ENCODE data around the gene PBX3. TPM values are rescaled to one million over a fixed set of nuclear protein-coding genes. Genes with fewer than 3 reads are reported as not detected.

The PBX3 gene
- total and polyA plus RNA-seq, 4 donors, result 7.3 to 18.9 (median 11.1) TPM

GRCh38 chr9:125943831-125944230, 196.7 kb downstream of the PBX3 start:
- no peak for DNase-seq (ENCODE audit: low spot score)
- H3K27ac ChIP-seq (ENCODE audit: low read depth in 1 of 2, low read length in 2 of 2), result no peak overlapping the region
- no peaks in the 10 kb centered on the region for H3K27me3 ChIP-seq (ENCODE audit: control insufficient read depth in 4 of 4, insufficient read depth in 4 of 4, low read length in 3 of 4)
- no peak for TF ChIP-seq HNF4G (IDR thresholded peaks at IDR 0.05)
- no peak for TF ChIP-seq FOXA1 (IDR thresholded peaks at IDR 0.05)
- TF ChIP-seq CTCF (IDR thresholded peaks at IDR 0.05; ENCODE audit: low read depth, low read length, missing input control), result no peak
- no peak for TF ChIP-seq NR2F2 (IDR thresholded peaks at IDR 0.05)
- TF ChIP-seq HNF4A (conservative IDR thresholded peaks at IDR 0.05), result no peak
- no peak for TF ChIP-seq ATF3 (IDR thresholded peaks at IDR 0.05)
- TF ChIP-seq RAD21 (IDR thresholded peaks at IDR 0.05), result no peak
- no peak for TF ChIP-seq REST (IDR thresholded peaks at IDR 0.05)
- no peak for TF ChIP-seq RXRA (IDR thresholded peaks at IDR 0.05)
- TF ChIP-seq SP1 (IDR thresholded peaks at IDR 0.05), result no peak
- H3K4me1 ChIP-seq (ENCODE audit: control insufficient read depth in 4 of 4, insufficient read depth in 4 of 4, low read length in 3 of 4), result no peaks in the 10 kb centered on the region
- no peak overlapping the region for H3K4me3 ChIP-seq (ENCODE audit: low read depth in 1 of 3, low read length in 3 of 3)
- no peaks in the 10 kb centered on the region for H3K36me3 ChIP-seq (ENCODE audit: control insufficient read depth in 4 of 4, insufficient read depth in 3 of 4, low read depth in 1 of 4, low read length in 3 of 4)
- peaks cover 0 to 5% (median 0%) of the 10 kb centered on the region in 4 donors for H3K9me3 ChIP-seq (ENCODE audit: control insufficient read depth in 4 of 4, low read length in 3 of 4)
- 91% methylated on average over 2 of the region's 2 CpGs for WGBS
- H3K9ac ChIP-seq (ENCODE audit: low read depth in 1 of 2, low read length in 2 of 2), result no peak overlapping the region

- H3K4me3 ChIP-seq (ENCODE audit: low read depth in 1 of 3, low read length in 3 of 3), result no peak overlapping the region
- no peak overlapping the region for H3K9ac ChIP-seq (ENCODE audit: low read depth in 1 of 2, low read length in 2 of 2)
- TF ChIP-seq HNF4A (conservative IDR thresholded peaks at IDR 0.05) (no peak), YY1 (IDR thresholded peaks at IDR 0.05) (no peak), MAX (IDR thresholded peaks at IDR 0.05) (no peak), CTCF (IDR thresholded peaks at IDR 0.05; ENCODE audit: low read depth, low read length, missing input control) (no peak), SP1 (IDR thresholded peaks at IDR 0.05) (no peak), REST (IDR thresholded peaks at IDR 0.05) (no peak)
- no peak for DNase-seq (ENCODE audit: low spot score)
- no peak overlapping the region for H3K27ac ChIP-seq (ENCODE audit: low read depth in 1 of 2, low read length in 2 of 2)
- no peaks in the 10 kb centered on the region for H3K36me3 ChIP-seq (ENCODE audit: control insufficient read depth in 4 of 4, insufficient read depth in 3 of 4, low read depth in 1 of 4, low read length in 3 of 4)
- H3K27me3 ChIP-seq (ENCODE audit: control insufficient read depth in 4 of 4, insufficient read depth in 4 of 4, low read length in 3 of 4), result no peaks in the 10 kb centered on the region
- peaks cover 0 to 5% (median 0%) of the 10 kb centered on the region in 4 donors for H3K9me3 ChIP-seq (ENCODE audit: control insufficient read depth in 4 of 4, low read length in 3 of 4)
- H3K4me1 ChIP-seq (ENCODE audit: control insufficient read depth in 4 of 4, insufficient read depth in 4 of 4, low read length in 3 of 4), result peaks cover 0 to 4% (median 0%) of the 10 kb centered on the region in 4 donors
Observed at GRCh38 chr9:125946397-125946796, 199.2 kb downstream of the PBX3 start.
